Measurements from ENCODE around the gene C16orf82.

Gene C16orf82

GRCh38 chr16:27040732-27041131 lies 26.0 kb upstream of the C16orf82 start:
- no peak overlapping the region for H4K8ac ChIP-seq (ENCODE audit: low read depth, low read length)
- H3K14ac ChIP-seq (ENCODE audit: low read length) = no peak overlapping the region
- H3K18ac ChIP-seq (ENCODE audit: low read length) = no peak overlapping the region
- no peaks in the 10 kb centered on the region for H3K36me3 ChIP-seq (ENCODE audit: control insufficient read depth in 1 of 2, insufficient read depth in 2 of 2, low read length in 2 of 2)
- no peak overlapping the region for H3K23ac ChIP-seq (ENCODE audit: low read length)
- H3K4me2 ChIP-seq (ENCODE audit: low read length) = no peak overlapping the region
- WGBS (ENCODE audit: extremely low coverage, insufficient coverage, insufficient read length) = no CpG with 5 or more reads among the region's 23 CpGs
- H2AK5ac ChIP-seq (ENCODE audit: low read length) = no peak overlapping the region
- no peak overlapping the region for H4K12ac ChIP-seq (ENCODE audit: low read depth, low read length)
- no peak overlapping the region for H2BK120ac ChIP-seq (ENCODE audit: insufficient read depth, low read length, poor library complexity)
- H3K4me1 ChIP-seq (ENCODE audit: control insufficient read depth in 1 of 2, insufficient read depth in 2 of 2, low read length in 2 of 2) = no peaks in the 10 kb centered on the region
- H3K9ac ChIP-seq (ENCODE audit: low read length) = no peak overlapping the region
- no peak overlapping the region for H3K27ac ChIP-seq (ENCODE audit: low read depth, low read length)
- H2BK12ac ChIP-seq (ENCODE audit: low read length) = no peak overlapping the region
- H2AFZ ChIP-seq (ENCODE audit: insufficient read depth, low read length, poor library complexity) = no peak overlapping the region
- no peaks in the 10 kb centered on the region for H3K9me3 ChIP-seq (ENCODE audit: insufficient read depth, low read depth, low read length)
- H2BK5ac ChIP-seq (ENCODE audit: low read depth, low read length, poor library complexity) = no peak overlapping the region
- H4K91ac ChIP-seq (ENCODE audit: low read depth, low read length) = no peak overlapping the region
- no peak for DNase-seq
- H3K4me3 ChIP-seq (ENCODE audit: low read depth, low read length) = no peak overlapping the region
- no peaks in the 10 kb centered on the region for H3K79me2 ChIP-seq (ENCODE audit: control insufficient read depth, insufficient read depth, low read length, poor library complexity)
- H3K79me1 ChIP-seq (ENCODE audit: low read length) = no peaks in the 10 kb centered on the region
- no peaks in the 10 kb centered on the region for H3K27me3 ChIP-seq (ENCODE audit: insufficient read depth, low read length)
- no peak overlapping the region for H3K4ac ChIP-seq (ENCODE audit: low read depth, low read length)

GRCh38 chr16:27046958-27047518 lies 19.7 kb upstream of the C16orf82 start:
- Histone ChIP-seq H3K4me2 (ENCODE audit: low read length) (no peak overlapping the region), H2AFZ (ENCODE audit: insufficient read depth, low read length, poor library complexity) (no peak overlapping the region), H4K12ac (ENCODE audit: low read depth, low read length) (no peak overlapping the region), H3K27me3 (ENCODE audit: insufficient read depth, low read length) (no peaks in the 10 kb centered on the region), H3K18ac (ENCODE audit: low read length) (no peak overlapping the region), H2AK5ac (ENCODE audit: low read length) (no peak overlapping the region), H3K4ac (ENCODE audit: low read depth, low read length) (no peak overlapping the region), H3K4me1 (ENCODE audit: control insufficient read depth in 1 of 2, insufficient read depth in 2 of 2, low read length in 2 of 2) (no peaks in the 10 kb centered on the region), H2BK12ac (ENCODE audit: low read length) (no peak overlapping the region), H2BK5ac (ENCODE audit: low read depth, low read length, poor library complexity) (no peak overlapping the region), H2BK120ac (ENCODE audit: insufficient read depth, low read length, poor library complexity) (no peak overlapping the region), H4K8ac (ENCODE audit: low read depth, low read length) (no peak overlapping the region), H3K9me3 (ENCODE audit: insufficient read depth, low read depth, low read length) (no peaks in the 10 kb centered on the region), H3K4me3 (ENCODE audit: low read depth, low read length) (no peak overlapping the region), H3K9ac (ENCODE audit: low read length) (no peak overlapping the region), H3K36me3 (ENCODE audit: control insufficient read depth in 1 of 2, insufficient read depth in 2 of 2, low read length in 2 of 2) (no peaks in the 10 kb centered on the region), H3K79me1 (ENCODE audit: low read length) (no peaks in the 10 kb centered on the region), H3K27ac (ENCODE audit: low read depth, low read length) (no peak overlapping the region), H3K79me2 (ENCODE audit: control insufficient read depth, insufficient read depth, low read length, poor library complexity) (no peaks in the 10 kb centered on the region), H3K14ac (ENCODE audit: low read length) (no peak overlapping the region), H3K23ac (ENCODE audit: low read length) (no peak overlapping the region), H4K91ac (ENCODE audit: low read depth, low read length) (no peak overlapping the region)
- DNase-seq = no peak

DNA sequence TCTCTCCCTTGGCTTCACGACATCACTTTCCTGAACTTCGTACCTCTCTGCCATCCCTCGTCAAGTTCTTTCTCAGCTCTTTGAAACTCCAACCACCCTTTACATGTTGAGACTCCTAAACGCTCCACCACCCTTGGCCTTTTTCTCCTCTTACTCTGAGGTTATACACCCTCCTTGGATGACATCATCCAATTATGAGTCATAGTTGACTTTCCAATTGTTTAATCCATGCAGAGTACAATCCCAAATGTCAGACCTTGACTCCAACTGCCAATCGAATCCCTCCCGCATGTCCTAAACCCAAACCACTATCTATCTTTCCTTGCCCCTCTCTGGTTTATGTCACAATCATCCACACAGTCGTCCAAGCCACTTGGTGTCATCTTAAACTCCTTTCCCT lies 18.4 kb upstream of the C16orf82 start:
- no peak overlapping the region for H2BK5ac ChIP-seq (ENCODE audit: low read depth, low read length, poor library complexity)
- H3K4me1 ChIP-seq (ENCODE audit: control insufficient read depth in 1 of 2, insufficient read depth in 2 of 2, low read length in 2 of 2) = no peaks in the 10 kb centered on the region
- H2AK5ac ChIP-seq (ENCODE audit: low read length) = no peak overlapping the region
- H3K4me3 ChIP-seq (ENCODE audit: low read depth, low read length) = no peak overlapping the region
- H3K36me3 ChIP-seq (ENCODE audit: control insufficient read depth in 1 of 2, insufficient read depth in 2 of 2, low read length in 2 of 2) = no peaks in the 10 kb centered on the region
- no peak overlapping the region for H2BK12ac ChIP-seq (ENCODE audit: low read length)
- no peak overlapping the region for H4K91ac ChIP-seq (ENCODE audit: low read depth, low read length)
- no peak overlapping the region for H3K4ac ChIP-seq (ENCODE audit: low read depth, low read length)
- no peaks in the 10 kb centered on the region for H3K27me3 ChIP-seq (ENCODE audit: insufficient read depth, low read length)
- H3K23ac ChIP-seq (ENCODE audit: low read length) = no peak overlapping the region
- H4K8ac ChIP-seq (ENCODE audit: low read depth, low read length) = no peak overlapping the region
- H4K12ac ChIP-seq (ENCODE audit: low read depth, low read length) = no peak overlapping the region
- H2AFZ ChIP-seq (ENCODE audit: insufficient read depth, low read length, poor library complexity) = no peak overlapping the region
- H3K9me3 ChIP-seq (ENCODE audit: insufficient read depth, low read depth, low read length) = no peaks in the 10 kb centered on the region
- no peak overlapping the region for H3K27ac ChIP-seq (ENCODE audit: low read depth, low read length)
- no peak overlapping the region for H3K18ac ChIP-seq (ENCODE audit: low read length)
- no peak overlapping the region for H3K14ac ChIP-seq (ENCODE audit: low read length)
- H3K79me1 ChIP-seq (ENCODE audit: low read length) = no peaks in the 10 kb centered on the region
- no peak overlapping the region for H3K4me2 ChIP-seq (ENCODE audit: low read length)
- no peak overlapping the region for H3K9ac ChIP-seq (ENCODE audit: low read length)
- no peaks in the 10 kb centered on the region for H3K79me2 ChIP-seq (ENCODE audit: control insufficient read depth, insufficient read depth, low read length, poor library complexity)
- no CpG with 5 or more reads among the region's 7 CpGs for WGBS (ENCODE audit: extremely low coverage, insufficient coverage, insufficient read length)
- H2BK120ac ChIP-seq (ENCODE audit: insufficient read depth, low read length, poor library complexity) = no peak overlapping the region
- DNase-seq = no peak

DNA sequence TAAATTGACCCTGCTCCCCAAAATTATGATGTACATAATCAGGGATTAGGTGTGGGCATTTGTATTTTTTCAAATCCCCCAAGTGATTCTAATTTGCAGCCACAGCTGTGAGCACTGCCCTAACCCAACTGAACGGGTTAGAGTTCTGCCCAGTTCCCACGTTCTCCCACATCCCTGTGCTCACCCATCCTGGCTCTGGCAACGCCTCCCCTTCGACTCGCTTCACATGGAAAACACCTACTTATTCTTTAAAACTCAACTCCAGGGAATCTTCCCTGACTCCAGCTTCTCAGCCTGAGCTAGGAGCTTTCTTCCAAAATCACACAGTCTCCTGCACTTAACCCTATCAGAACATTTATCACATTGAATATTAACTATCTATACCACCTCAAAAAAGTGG lies 17.6 kb upstream of the C16orf82 start:
- H3K18ac ChIP-seq (ENCODE audit: low read length) = no peak overlapping the region
- no peak overlapping the region for H3K9ac ChIP-seq (ENCODE audit: low read length)
- H3K4me2 ChIP-seq (ENCODE audit: low read length) = no peak overlapping the region
- no peaks in the 10 kb centered on the region for H3K79me1 ChIP-seq (ENCODE audit: low read length)
- no peak overlapping the region for H2AFZ ChIP-seq (ENCODE audit: insufficient read depth, low read length, poor library complexity)
- no peak overlapping the region for H2AK5ac ChIP-seq (ENCODE audit: low read length)
- no peak for DNase-seq
- H3K36me3 ChIP-seq (ENCODE audit: control insufficient read depth in 1 of 2, insufficient read depth in 2 of 2, low read length in 2 of 2) = no peaks in the 10 kb centered on the region
- H3K14ac ChIP-seq (ENCODE audit: low read length) = no peak overlapping the region
- no peak overlapping the region for H2BK5ac ChIP-seq (ENCODE audit: low read depth, low read length, poor library complexity)
- no peak overlapping the region for H4K91ac ChIP-seq (ENCODE audit: low read depth, low read length)
- H3K4me3 ChIP-seq (ENCODE audit: low read depth, low read length) = no peak overlapping the region
- H4K8ac ChIP-seq (ENCODE audit: low read depth, low read length) = no peak overlapping the region
- no peaks in the 10 kb centered on the region for H3K4me1 ChIP-seq (ENCODE audit: control insufficient read depth in 1 of 2, insufficient read depth in 2 of 2, low read length in 2 of 2)
- no CpG with 5 or more reads among the region's 5 CpGs for WGBS (ENCODE audit: extremely low coverage, insufficient coverage, insufficient read length)
- H3K23ac ChIP-seq (ENCODE audit: low read length) = no peak overlapping the region
- no peak overlapping the region for H3K4ac ChIP-seq (ENCODE audit: low read depth, low read length)
- no peak overlapping the region for H3K27ac ChIP-seq (ENCODE audit: low read depth, low read length)
- no peak overlapping the region for H2BK12ac ChIP-seq (ENCODE audit: low read length)
- H3K79me2 ChIP-seq (ENCODE audit: control insufficient read depth, insufficient read depth, low read length, poor library complexity) = no peaks in the 10 kb centered on the region
- H3K27me3 ChIP-seq (ENCODE audit: insufficient read depth, low read length) = no peaks in the 10 kb centered on the region
- no peaks in the 10 kb centered on the region for H3K9me3 ChIP-seq (ENCODE audit: insufficient read depth, low read depth, low read length)
- no peak overlapping the region for H2BK120ac ChIP-seq (ENCODE audit: insufficient read depth, low read length, poor library complexity)
- H4K12ac ChIP-seq (ENCODE audit: low read depth, low read length) = no peak overlapping the region
